Measurements from ENCODE around the gene NPAS3. TPM values are rescaled to one million over a fixed set of nuclear protein-coding genes. Genes with fewer than 3 reads are reported as not detected.

NPAS3 gene
- total RNA-seq, 1 experiment from 2014 or later, result 0.36 TPM

- no peak for ATAC-seq
- no peak overlapping the region for H3K27ac ChIP-seq (ENCODE audit: low read length)
Observed at GRCh38 chr14:33480071-33480886, 541.6 kb downstream of the NPAS3 start.

GRCh38 chr14:33480887-33481184 is 542.2 kb downstream of the NPAS3 start:
- Histone ChIP-seq H3K79me2 (ENCODE audit: low read length) (no peaks in the 10 kb centered on the region), H4K20me1 (ENCODE audit: low read length) (no peaks in the 10 kb centered on the region), H3K9ac (ENCODE audit: low read length) (no peak overlapping the region), H3K4me1 (ENCODE audit: insufficient read depth, low read length) (peaks cover 12% of the 10 kb centered on the region), H3K27ac (ENCODE audit: low read length) (no peak overlapping the region), H3K27me3 (ENCODE audit: low read length) (peaks cover 7% of the 10 kb centered on the region; the same call in 1 of the 2 replicates), H2AFZ (ENCODE audit: low read length) (no peak overlapping the region), H3K9me2 (replicated peaks; ENCODE audit: low read length) (no peaks in the 10 kb centered on the region), H3F3A (ENCODE audit: low read length, unreplicated experiment) (no peaks in the 10 kb centered on the region), H3K4me2 (ENCODE audit: low read length) (no peak overlapping the region), H3K4me3 (ENCODE audit: low read length) (no peak overlapping the region), H3K36me3 (ENCODE audit: low read depth, low read length) (no peaks in the 10 kb centered on the region), H3K9me3 (ENCODE audit: low read length) (no peaks in the 10 kb centered on the region)
- TF ChIP-seq EZH2 (IDR thresholded peaks at IDR 0.05; ENCODE audit: low read length, unreplicated experiment), result no peak
- TF ChIP-seq EZH2phosphoT487 (IDR thresholded peaks at IDR 0.05; ENCODE audit: borderline replicate concordance, low read length), result no peak
- no peak for TF ChIP-seq CTCF (conservative IDR thresholded peaks at IDR 0.05; ENCODE audit: low read depth, low read length)
- DNase-seq (no peak), ATAC-seq (no peak)
- POLR2A ChIA-PET (ENCODE audit: unreplicated experiment), result no interaction called here
- no TSS peak for BruUV-seq (replicated peaks)
- intact Hi-C loops (cut with micrococcal nuclease), result no loop called here
- CTCF ChIA-PET, result no interaction called here

More at GRCh38 chr14:33480071-33480886, 541.6 kb downstream of the NPAS3 start:
- Histone ChIP-seq H3K4me1 (ENCODE audit: insufficient read depth, low read length) (peaks cover 15% of the 10 kb centered on the region), H2AFZ (ENCODE audit: low read length) (no peak overlapping the region), H3K4me2 (ENCODE audit: low read length) (no peak overlapping the region), H3K27me3 (ENCODE audit: low read length) (peaks cover 7% of the 10 kb centered on the region; the same call in 1 of the 2 replicates), H4K20me1 (ENCODE audit: low read length) (no peaks in the 10 kb centered on the region), H3K4me3 (ENCODE audit: low read length) (no peak overlapping the region), H3K9me3 (ENCODE audit: low read length) (no peaks in the 10 kb centered on the region), H3K36me3 (ENCODE audit: low read depth, low read length) (no peaks in the 10 kb centered on the region), H3K9me2 (replicated peaks; ENCODE audit: low read length) (no peaks in the 10 kb centered on the region), H3F3A (ENCODE audit: low read length, unreplicated experiment) (no peaks in the 10 kb centered on the region), H3K9ac (ENCODE audit: low read length) (no peak overlapping the region), H3K79me2 (ENCODE audit: low read length) (no peaks in the 10 kb centered on the region)
- POLR2A ChIA-PET (ENCODE audit: unreplicated experiment), result no interaction called here
- intact Hi-C loops (cut with micrococcal nuclease), result no loop called here
- CTCF ChIA-PET, result no interaction called here
- no TSS peak for BruUV-seq (replicated peaks)
- no peak for DNase-seq
- TF ChIP-seq EZH2 (IDR thresholded peaks at IDR 0.05; ENCODE audit: low read length, unreplicated experiment), result no peak
- no peak for TF ChIP-seq CTCF (conservative IDR thresholded peaks at IDR 0.05; ENCODE audit: low read depth, low read length)
- no peak for TF ChIP-seq EZH2phosphoT487 (IDR thresholded peaks at IDR 0.05; ENCODE audit: borderline replicate concordance, low read length)

GRCh38 chr14:33483110-33483509 is 544.4 kb downstream of the NPAS3 start:
- Histone ChIP-seq H3K27ac (ENCODE audit: low read length) (no peak overlapping the region), H3K27me3 (ENCODE audit: low read length) (peaks cover 7% of the 10 kb centered on the region; the same call in 1 of the 2 replicates), H2AFZ (ENCODE audit: low read length) (no peak overlapping the region), H3K79me2 (ENCODE audit: low read length) (no peaks in the 10 kb centered on the region), H3K4me3 (ENCODE audit: low read length) (no peak overlapping the region), H3K9me2 (replicated peaks; ENCODE audit: low read length) (no peaks in the 10 kb centered on the region), H3K4me1 (ENCODE audit: insufficient read depth, low read length) (peaks cover 12% of the 10 kb centered on the region), H3K9ac (ENCODE audit: low read length) (no peak overlapping the region), H4K20me1 (ENCODE audit: low read length) (no peaks in the 10 kb centered on the region), H3K9me3 (ENCODE audit: low read length) (no peaks in the 10 kb centered on the region), H3F3A (ENCODE audit: low read length, unreplicated experiment) (no peaks in the 10 kb centered on the region), H3K36me3 (ENCODE audit: low read depth, low read length) (no peaks in the 10 kb centered on the region), H3K4me2 (ENCODE audit: low read length) (no peak overlapping the region)
- TF ChIP-seq CTCF (conservative IDR thresholded peaks at IDR 0.05; ENCODE audit: low read depth, low read length) (no peak), EZH2 (IDR thresholded peaks at IDR 0.05; ENCODE audit: low read length, unreplicated experiment) (no peak)
- ATAC-seq (no peak), DNase-seq (no peak)
- CTCF ChIA-PET, result no interaction called here
- intact Hi-C loops (cut with micrococcal nuclease), result no loop called here
- POLR2A ChIA-PET (ENCODE audit: unreplicated experiment), result no interaction called here
- BruUV-seq (replicated peaks), result no TSS peak

Data from PC-3 (cell line).